Thyroid gland (tissue), 4 donors: ENCODE results near the gene POLE3. TPM values are rescaled to one million over a fixed set of nuclear protein-coding genes. Genes with fewer than 3 reads are reported as not detected.
"Not testable (repeated sequence)": the region's sequence is repeated elsewhere in the genome, so short reads cannot be mapped to it uniquely, and the experiment has no call there.

Source experiments
- DNase-seq, 2 donors: peaks; one replicate each; pipeline ENCODE4 v3.0.0-alpha.2; 2019
- H3K27ac ChIP-seq, 3 donors: fragments of 200-600 bp; sonication (generic); 1 replicate in 2 of 3; 2 replicates in 1 of 3; pipeline ENCODE4 v1.5.1; 2016 to 2019; ENCODE audit warnings: mild to moderate bottlenecking in 1 of 3, moderate library complexity in 1 of 3
- H3K27me3 ChIP-seq: fragments of 200-600 bp; sonication (generic); one replicate; pipeline ENCODE4 v1.5.1; 2019
- H3K36me3 ChIP-seq, 2 donors: fragments of 200-600 bp; sonication (generic); one replicate each; pipeline ENCODE4 v1.5.1; 2016 to 2019
- H3K4me1 ChIP-seq, 2 donors: fragments of 200-600 bp; sonication (generic); one replicate each; pipeline ENCODE4 v1.5.1; 2017 to 2019
- H3K4me3 ChIP-seq, 3 donors: fragments of 200-600 bp; sonication (generic); replicated peaks in 1 of 3; 1 replicate in 2 of 3; 2 replicates in 1 of 3; pipeline ENCODE4 v1.5.1; 2016; ENCODE audit warnings: mild to moderate bottlenecking in 1 of 3
- H3K9me3 ChIP-seq: fragments of 200-600 bp; sonication (generic); one replicate; pipeline ENCODE4 v1.5.1; 2017
- POLR2A ChIP-seq, 2 donors: fragments of 450-650 bp; IDR thresholded peaks; one replicate each; pipeline ENCODE4 v1.6.1; 2017; ENCODE audit warnings: antibody characterized with exemption in 2 of 2, mild to moderate bottlenecking in 2 of 2, moderate library complexity in 1 of 2
- WGBS, 2 donors: methylation state at CpG; one replicate each; pipeline ENCODE4 v1.1.5; 2017; 5-methylcytosine and 5-hydroxymethylcytosine counted together
- intact Hi-C: fragments of 100-400 bp; cut with DNase I; formaldehyde crosslinking; loops from one replicate; pipeline ENCODE4 v1.15.1; 2023
- total RNA-seq, 4 donors: library from RNA; depleted of rRNA; stranded (reverse); fragments of >200 nt; gene quantifications; one replicate each; pipeline ENCODE4 v1.2.3, GENCODE V29; 2016
- TF ChIP-seq, protein P1 (sequence below), 6 experiments: fragments of 200-600 bp in 3 of 6; fragments of 450-650 bp in 3 of 6; sonication (generic) in 3 of 6; IDR thresholded peaks; one replicate each; pipeline ENCODE4 v1.5.1; 2016 to 2019; ENCODE audit warnings: antibody characterized with exemption in 6 of 6, mild to moderate bottlenecking in 2 of 6, inconsistent platforms in 1 of 6, moderate library complexity in 1 of 6

The POLE3 gene
- total RNA-seq, 4 donors from 2014 or later, result 29.2 to 54.9 (median 33.5) TPM

DNA sequence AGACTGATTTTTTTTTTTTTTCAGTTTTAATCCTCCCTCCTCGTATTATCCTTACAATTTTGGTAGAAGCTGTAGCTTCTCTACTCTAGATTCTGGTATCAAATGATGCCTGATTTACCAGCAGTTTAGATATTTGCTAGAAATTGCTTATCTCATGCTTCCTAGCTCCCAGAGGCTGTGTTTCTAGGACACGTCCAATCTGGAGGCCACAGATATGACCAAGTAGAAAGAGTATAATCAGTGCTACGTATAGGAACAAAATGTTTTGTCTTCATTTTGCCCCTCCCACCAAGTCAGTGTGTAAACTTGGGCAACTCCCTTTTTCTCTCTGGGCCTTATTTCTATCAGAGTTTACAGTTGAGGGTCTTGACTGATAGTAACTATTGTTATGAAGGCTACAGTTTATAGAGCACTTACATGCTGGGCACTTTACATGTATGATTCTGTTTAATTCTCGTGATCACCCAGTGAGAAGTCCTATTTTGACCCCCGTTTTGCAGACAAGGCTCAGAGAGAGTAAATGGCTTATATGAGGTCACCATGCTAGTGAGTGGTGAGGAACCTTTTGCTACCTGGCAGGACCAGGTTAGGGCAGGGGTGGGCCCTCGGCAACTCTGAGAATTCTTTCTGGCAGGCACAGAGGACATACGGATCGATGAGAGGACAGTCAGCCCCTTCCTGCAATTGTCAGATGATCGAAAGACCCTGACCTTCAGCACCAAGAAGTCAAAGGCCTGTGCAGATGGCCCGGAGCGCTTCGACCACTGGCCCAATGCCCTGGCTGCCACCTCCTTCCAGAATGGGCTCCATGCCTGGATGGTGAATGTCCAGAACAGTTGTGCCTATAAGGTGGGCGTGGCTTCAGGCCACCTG lies 41.3 kb downstream of the POLE3 start:
- no peak overlapping the region for H3K4me3 ChIP-seq
- WGBS, 2 donors, result 80 to 84% methylated on average over 8 to 10 of the region's 13 CpGs
- H3K4me1 ChIP-seq, result peaks cover 16 to 24% of the 10 kb centered on the region in 2 donors
- H3K27me3 ChIP-seq, result no peaks in the 10 kb centered on the region
- intact Hi-C loops, result no loop called here
- H3K9me3 ChIP-seq, result no peaks in the 10 kb centered on the region
- DNase-seq, result no peak
- TF ChIP-seq, protein P1, sequence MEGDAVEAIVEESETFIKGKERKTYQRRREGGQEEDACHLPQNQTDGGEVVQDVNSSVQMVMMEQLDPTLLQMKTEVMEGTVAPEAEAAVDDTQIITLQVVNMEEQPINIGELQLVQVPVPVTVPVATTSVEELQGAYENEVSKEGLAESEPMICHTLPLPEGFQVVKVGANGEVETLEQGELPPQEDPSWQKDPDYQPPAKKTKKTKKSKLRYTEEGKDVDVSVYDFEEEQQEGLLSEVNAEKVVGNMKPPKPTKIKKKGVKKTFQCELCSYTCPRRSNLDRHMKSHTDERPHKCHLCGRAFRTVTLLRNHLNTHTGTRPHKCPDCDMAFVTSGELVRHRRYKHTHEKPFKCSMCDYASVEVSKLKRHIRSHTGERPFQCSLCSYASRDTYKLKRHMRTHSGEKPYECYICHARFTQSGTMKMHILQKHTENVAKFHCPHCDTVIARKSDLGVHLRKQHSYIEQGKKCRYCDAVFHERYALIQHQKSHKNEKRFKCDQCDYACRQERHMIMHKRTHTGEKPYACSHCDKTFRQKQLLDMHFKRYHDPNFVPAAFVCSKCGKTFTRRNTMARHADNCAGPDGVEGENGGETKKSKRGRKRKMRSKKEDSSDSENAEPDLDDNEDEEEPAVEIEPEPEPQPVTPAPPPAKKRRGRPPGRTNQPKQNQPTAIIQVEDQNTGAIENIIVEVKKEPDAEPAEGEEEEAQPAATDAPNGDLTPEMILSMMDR (IDR thresholded peaks at IDR 0.05), result no peak
- no peak for TF ChIP-seq POLR2A (IDR thresholded peaks at IDR 0.05)
- H3K27ac ChIP-seq, result no peak overlapping the region
- peaks cover 4 to 12% of the 10 kb centered on the region in 2 donors for H3K36me3 ChIP-seq

GRCh38 chr9:113368348-113368981 lies 42.0 kb downstream of the POLE3 start:
- TF ChIP-seq, protein P1 (IDR thresholded peaks at IDR 0.05), result no peak
- no peak for TF ChIP-seq POLR2A (IDR thresholded peaks at IDR 0.05)
- peaks cover 2 to 4% of the 10 kb centered on the region in 2 donors for H3K36me3 ChIP-seq
- H3K27me3 ChIP-seq, result no peaks in the 10 kb centered on the region
- 91 to 95% methylated on average over 5 of the region's 5 CpGs for WGBS, 2 donors
- H3K9me3 ChIP-seq, result no peaks in the 10 kb centered on the region
- no peak overlapping the region for H3K4me3 ChIP-seq
- no peak overlapping the region for H3K27ac ChIP-seq
- intact Hi-C loops, result no loop called here
- DNase-seq, result no peak
- peaks cover 16 to 24% of the 10 kb centered on the region in 2 donors for H3K4me1 ChIP-seq

- H3K27me3 ChIP-seq, H3K36me3 ChIP-seq, H3K27ac ChIP-seq, H3K9me3 ChIP-seq, intact Hi-C loops, H3K4me3 ChIP-seq, DNase-seq: not testable (repeated sequence)
- peaks cover 15 to 24% of the 10 kb centered on the region in 2 donors for H3K4me1 ChIP-seq
- 86 to 98% methylated on average over 3 of the region's 3 CpGs for WGBS, 2 donors
Measured at GRCh38 chr9:113365652-113366051, 44.8 kb downstream of the POLE3 start.

DNA sequence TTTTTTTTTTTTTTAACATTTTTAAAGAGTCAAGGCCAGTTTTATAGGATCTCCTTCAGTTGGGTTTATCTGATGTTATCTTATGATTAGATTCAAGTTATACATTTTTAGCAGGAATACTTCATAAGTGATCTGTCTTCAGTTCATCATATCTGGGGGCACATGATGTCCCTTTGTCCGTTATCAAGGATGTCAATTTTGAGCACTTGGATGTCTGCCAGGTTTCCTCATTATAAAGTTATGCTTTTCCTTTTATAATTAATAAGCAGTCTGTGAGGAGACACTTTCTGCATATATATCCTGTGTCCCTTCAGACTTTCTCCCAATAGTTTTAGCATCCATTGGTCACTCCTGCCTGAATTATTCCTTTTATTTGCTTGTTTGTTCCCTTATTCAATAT lies 45.5 kb downstream of the POLE3 start:
- no peak for TF ChIP-seq POLR2A (IDR thresholded peaks at IDR 0.05)
- TF ChIP-seq, protein P1 (IDR thresholded peaks at IDR 0.05), result no peak
- H3K4me1 ChIP-seq, result peaks cover 16 to 28% of the 10 kb centered on the region in 2 donors
- no peak for DNase-seq
- no peak overlapping the region for H3K27ac ChIP-seq
- no peaks in the 10 kb centered on the region for H3K27me3 ChIP-seq
- H3K4me3 ChIP-seq, result no peak overlapping the region
- no peaks in the 10 kb centered on the region for H3K9me3 ChIP-seq
- H3K36me3 ChIP-seq, result no peaks in the 10 kb centered on the region
- 72 to 83% methylated on average over 1 of the region's 1 CpG for WGBS, 2 donors
- intact Hi-C loops, result no loop called here

DNA sequence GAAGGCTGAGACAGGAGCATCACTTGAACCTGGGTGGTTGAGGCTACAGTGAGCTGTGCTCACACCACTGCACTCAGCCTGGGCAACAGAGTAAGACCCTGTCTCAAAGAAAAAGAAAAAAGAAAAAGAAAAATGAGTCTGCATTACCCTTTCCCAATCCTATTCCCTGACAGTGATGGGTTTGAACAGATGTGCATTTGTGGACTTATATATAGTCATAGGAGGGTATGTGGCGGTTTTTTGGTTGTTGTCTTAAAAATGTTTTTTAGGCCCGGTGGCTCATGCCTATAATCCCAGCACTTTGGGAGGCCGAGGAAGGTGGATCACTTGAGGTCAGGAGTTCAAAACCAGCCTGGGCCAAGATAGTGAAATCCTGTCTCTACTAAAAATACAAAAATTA lies 47.1 kb downstream of the POLE3 start:
- Histone ChIP-seq H3K36me3 (no peaks in the 10 kb centered on the region), H3K27ac (peak overlapping the region; percentile 42 to 90 (median 57)), H3K27me3 (no peaks in the 10 kb centered on the region), H3K4me3 (no peak overlapping the region), H3K9me3 (no peaks in the 10 kb centered on the region), H3K4me1 (peaks cover 16 to 28% of the 10 kb centered on the region in 2 donors)
- intact Hi-C loops, result no loop called here
- TF ChIP-seq POLR2A (IDR thresholded peaks at IDR 0.05), result no peak
- TF ChIP-seq, protein P1 (IDR thresholded peaks at IDR 0.05), result no peak
- 84 to 93% methylated on average over 3 of the region's 3 CpGs for WGBS, 2 donors
- no peak for DNase-seq
